Spleen (tissue), 7 donors: ENCODE results near the gene CYRIA.

Experiments
- POLR2A ChIP-seq, 3 donors: fragments of 450-650 bp; IDR thresholded peaks; one replicate each; pipeline ENCODE4 v1.5.1; 2017; ENCODE audit warnings: antibody characterized with exemption in 3 of 3, mild to moderate bottlenecking in 1 of 3
- POLR2AphosphoS5 ChIP-seq, 3 donors: sonication (generic); formaldehyde crosslinking; IDR thresholded peaks; one replicate each; pipeline ENCODE4 v1.5.1; 2017; ENCODE audit warnings: antibody characterized with exemption in 3 of 3
- TF ChIP-seq, protein P1 (sequence below), 11 experiments: fragments of 200-600 bp in 7 of 11; fragments of 450-650 bp in 4 of 11; sonication (generic) in 4 of 11; IDR thresholded peaks in 8 of 11; conservative IDR thresholded peaks in 3 of 11; 1 replicate in 7 of 11; 2 replicates in 4 of 11; pipeline versions ENCODE4 v1.4.0 to v1.8.0; 2016 to 2021; ENCODE audit warnings: antibody characterized with exemption in 11 of 11, inconsistent platforms in 4 of 11, mild to moderate bottlenecking in 1 of 11
- donor health status: DM: no; HTN: no; CAD: no; lungs with moderate emphysema.
- donor health status: DM: no; HTN: no; CAD: no.
- donor health status: DM: no; HTN: no; CAD: no.

DNA sequence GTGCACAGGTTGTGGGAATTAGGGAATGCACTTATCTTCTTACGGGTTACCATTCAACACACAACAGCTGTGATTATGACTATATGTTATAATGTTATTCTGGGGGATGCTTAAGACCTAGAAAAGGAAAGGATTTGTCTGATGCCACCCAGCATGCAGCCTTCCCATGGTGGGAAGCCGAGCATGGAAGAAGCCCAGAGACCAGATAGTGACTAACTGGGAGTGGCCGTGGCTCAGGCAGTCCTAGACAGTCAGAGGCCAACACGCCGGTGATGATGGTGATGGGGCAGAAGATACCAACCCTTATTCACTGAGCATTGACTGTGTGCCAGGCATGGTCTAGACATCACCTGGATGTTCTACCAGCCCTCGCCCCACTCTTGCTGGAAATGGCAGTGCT is 35.9 kb downstream of the CYRIA start:
- TF ChIP-seq, protein P1, sequence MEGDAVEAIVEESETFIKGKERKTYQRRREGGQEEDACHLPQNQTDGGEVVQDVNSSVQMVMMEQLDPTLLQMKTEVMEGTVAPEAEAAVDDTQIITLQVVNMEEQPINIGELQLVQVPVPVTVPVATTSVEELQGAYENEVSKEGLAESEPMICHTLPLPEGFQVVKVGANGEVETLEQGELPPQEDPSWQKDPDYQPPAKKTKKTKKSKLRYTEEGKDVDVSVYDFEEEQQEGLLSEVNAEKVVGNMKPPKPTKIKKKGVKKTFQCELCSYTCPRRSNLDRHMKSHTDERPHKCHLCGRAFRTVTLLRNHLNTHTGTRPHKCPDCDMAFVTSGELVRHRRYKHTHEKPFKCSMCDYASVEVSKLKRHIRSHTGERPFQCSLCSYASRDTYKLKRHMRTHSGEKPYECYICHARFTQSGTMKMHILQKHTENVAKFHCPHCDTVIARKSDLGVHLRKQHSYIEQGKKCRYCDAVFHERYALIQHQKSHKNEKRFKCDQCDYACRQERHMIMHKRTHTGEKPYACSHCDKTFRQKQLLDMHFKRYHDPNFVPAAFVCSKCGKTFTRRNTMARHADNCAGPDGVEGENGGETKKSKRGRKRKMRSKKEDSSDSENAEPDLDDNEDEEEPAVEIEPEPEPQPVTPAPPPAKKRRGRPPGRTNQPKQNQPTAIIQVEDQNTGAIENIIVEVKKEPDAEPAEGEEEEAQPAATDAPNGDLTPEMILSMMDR (IDR thresholded peaks at IDR 0.05 in 8 of 11, conservative IDR thresholded peaks at IDR 0.05 in 3 of 11) = no peak
- TF ChIP-seq POLR2AphosphoS5 (IDR thresholded peaks at IDR 0.05) = no peak
- TF ChIP-seq POLR2A (IDR thresholded peaks at IDR 0.05) = no peak
